Upper lobe of left lung (tissue), 4 donors: ENCODE results near the gene C12orf57.

Experiments used
- EP300 ChIP-seq, 4 donors: sonication (generic); formaldehyde crosslinking; IDR thresholded peaks; one replicate each; pipeline ENCODE4 v1.5.1; 2017; ENCODE audit warnings: antibody characterized with exemption in 4 of 4, control low read depth in 2 of 4
- POLR2A ChIP-seq, 4 donors: fragments of 450-650 bp; IDR thresholded peaks; one replicate each; pipeline ENCODE4 v1.5.1; 2016 to 2017; ENCODE audit warnings: antibody characterized with exemption in 4 of 4, mild to moderate bottlenecking in 2 of 4

- no peak for TF ChIP-seq POLR2A (IDR thresholded peaks at IDR 0.05)
- TF ChIP-seq EP300 (IDR thresholded peaks at IDR 0.05), result no peak
Observed at GRCh38 chr12:6917491-6918231, 26.2 kb upstream of the C12orf57 start.
